ENCODE results near the gene GPI. TPM values are rescaled to one million over a fixed set of nuclear protein-coding genes. Genes with fewer than 3 reads are reported as not detected.

Gene GPI
- total RNA-seq, 1 experiment from 2014 or later: 201 TPM

GRCh38 chr19:34405892-34406660 is 41.1 kb downstream of the GPI start:
- BruUV-seq (replicated peaks): TSS peak; percentile 20
- Mint-ChIP-seq H3K36me3 (ENCODE audit: insufficient read depth, unreplicated experiment) (peaks cover 29% of the 10 kb centered on the region), H3K4me1 (ENCODE audit: insufficient read depth, unreplicated experiment) (no peaks in the 10 kb centered on the region), H3K27ac (ENCODE audit: low read depth, unreplicated experiment) (no peak overlapping the region), H3K9me3 (ENCODE audit: unreplicated experiment) (no peaks in the 10 kb centered on the region), H3K27me3 (ENCODE audit: insufficient read depth, unreplicated experiment) (no peaks in the 10 kb centered on the region), H3K4me3 (ENCODE audit: unreplicated experiment) (no peak overlapping the region)
- POLR2A ChIA-PET: interaction anchor here (0.8 to 1.2 kb wide), 4 partner anchors 9 to 40 kb away, joined by 3 to 4 read pairs (median 3); partner anchors contain the start of gene GPI
- TF ChIP-seq CTCF (IDR thresholded peaks at IDR 0.05; ENCODE audit: unreplicated experiment): no peak
- intact Hi-C loops (cut with micrococcal nuclease): no loop called here
- CTCF ChIA-PET: interaction anchor here (0.6 to 1.6 kb wide), 6 partner anchors 9 to 369 kb away, joined by 3 to 8 read pairs (median 3); no protein-coding TSS in a partner anchor
- DNase-seq (ENCODE audit: unreplicated experiment): no peak

GRCh38 chr19:34408411-34408810 is 43.4 kb downstream of the GPI start:
- POLR2A ChIA-PET: no interaction called here
- intact Hi-C loops (cut with micrococcal nuclease): no loop called here
- Mint-ChIP-seq H3K27me3 (ENCODE audit: insufficient read depth, unreplicated experiment) (no peaks in the 10 kb centered on the region), H3K9me3 (ENCODE audit: unreplicated experiment) (no peaks in the 10 kb centered on the region), H3K4me3 (ENCODE audit: unreplicated experiment) (no peak overlapping the region), H3K27ac (ENCODE audit: low read depth, unreplicated experiment) (no peak overlapping the region), H3K4me1 (ENCODE audit: insufficient read depth, unreplicated experiment) (no peaks in the 10 kb centered on the region), H3K36me3 (ENCODE audit: insufficient read depth, unreplicated experiment) (peaks cover 35% of the 10 kb centered on the region)
- TF ChIP-seq CTCF (IDR thresholded peaks at IDR 0.05; ENCODE audit: unreplicated experiment): no peak
- no TSS peak for BruUV-seq (replicated peaks)
- no peak for DNase-seq (ENCODE audit: unreplicated experiment)
- CTCF ChIA-PET: interaction anchor here (0.6 kb wide), 1 partner anchor 39 kb away, joined by 3 read pairs; no protein-coding TSS in a partner anchor

GRCh38 chr19:34409189-34410164 is 44.5 kb downstream of the GPI start:
- BruUV-seq (replicated peaks): no TSS peak
- no peak for DNase-seq (ENCODE audit: unreplicated experiment)
- H3K27me3 Mint-ChIP-seq (ENCODE audit: insufficient read depth, unreplicated experiment): no peaks in the 10 kb centered on the region
- no peaks in the 10 kb centered on the region for H3K9me3 Mint-ChIP-seq (ENCODE audit: unreplicated experiment)
- no peak for TF ChIP-seq CTCF (IDR thresholded peaks at IDR 0.05; ENCODE audit: unreplicated experiment)
- ChIA-PET CTCF (interaction anchor here (0.6 to 0.7 kb wide), 3 partner anchors 61 to 1060 kb away, joined by 3 read pairs; no protein-coding TSS in a partner anchor), POLR2A (no interaction called here)
- intact Hi-C loops (cut with micrococcal nuclease): no loop called here
- H3K4me1 Mint-ChIP-seq (ENCODE audit: insufficient read depth, unreplicated experiment): no peaks in the 10 kb centered on the region
- no peak overlapping the region for H3K4me3 Mint-ChIP-seq (ENCODE audit: unreplicated experiment)
- H3K36me3 Mint-ChIP-seq (ENCODE audit: insufficient read depth, unreplicated experiment): peaks cover 39% of the 10 kb centered on the region
- no peak overlapping the region for H3K27ac Mint-ChIP-seq (ENCODE audit: low read depth, unreplicated experiment)

- no TSS peak for BruUV-seq (replicated peaks)
- Mint-ChIP-seq H3K27me3 (ENCODE audit: insufficient read depth, unreplicated experiment) (no peaks in the 10 kb centered on the region), H3K4me3 (ENCODE audit: unreplicated experiment) (no peak overlapping the region), H3K27ac (ENCODE audit: low read depth, unreplicated experiment) (no peak overlapping the region), H3K36me3 (ENCODE audit: insufficient read depth, unreplicated experiment) (peaks cover 55% of the 10 kb centered on the region), H3K4me1 (ENCODE audit: insufficient read depth, unreplicated experiment) (peaks cover 3% of the 10 kb centered on the region), H3K9me3 (ENCODE audit: unreplicated experiment) (no peaks in the 10 kb centered on the region)
- DNase-seq (ENCODE audit: unreplicated experiment): no peak
- no peak for TF ChIP-seq CTCF (IDR thresholded peaks at IDR 0.05; ENCODE audit: unreplicated experiment)
- POLR2A ChIA-PET: interaction anchor here (0.9 kb wide), 1 partner anchor 17 kb away, joined by 6 read pairs; the partner anchor contains the start of gene UBA2
- CTCF ChIA-PET: interaction anchor here (1.3 kb wide), 1 partner anchor 19 kb away, joined by 4 read pairs; no protein-coding TSS in a partner anchor
- intact Hi-C loops (cut with micrococcal nuclease): no loop called here
Measured at GRCh38 chr19:34411216-34411615, 46.2 kb downstream of the GPI start.

Data from MCF 10A (cell line).